Duodenal mucosa (tissue), 2 donors: ENCODE results near the gene MTARC2.

Experiments
- H3K27ac ChIP-seq: one replicate; pipeline ENCODE4 v1.7.0; 2013; ENCODE audit warnings: low read depth, low read length
- H3K27me3 ChIP-seq, 2 donors: one replicate each; pipeline ENCODE4 v1.7.0; 2013; ENCODE audit warnings: low read length in 2 of 2, control low read depth in 1 of 2; ENCODE audit not compliant: insufficient read depth in 2 of 2, control insufficient read depth in 1 of 2
- H3K36me3 ChIP-seq, 2 donors: one replicate each; pipeline ENCODE4 v1.7.0; 2013; ENCODE audit warnings: low read length in 2 of 2, control low read depth in 1 of 2; ENCODE audit not compliant: insufficient read depth in 2 of 2, control insufficient read depth in 1 of 2
- H3K4me1 ChIP-seq, 2 donors: one replicate each; pipeline ENCODE4 v1.7.0; 2013; ENCODE audit warnings: low read length in 2 of 2, control low read depth in 1 of 2; ENCODE audit not compliant: insufficient read depth in 2 of 2, control insufficient read depth in 1 of 2
- H3K4me3 ChIP-seq, 2 donors: one replicate each; pipeline ENCODE4 v1.7.0; 2013; ENCODE audit warnings: low read length in 2 of 2, low read depth in 1 of 2
- H3K9ac ChIP-seq, 2 donors: one replicate each; pipeline ENCODE4 v1.7.0; 2013; ENCODE audit warnings: low read length in 2 of 2, low read depth in 1 of 2
- H3K9me3 ChIP-seq, 2 donors: one replicate each; pipeline ENCODE4 v1.7.0; 2013; ENCODE audit warnings: low read length in 2 of 2, control low read depth in 1 of 2; ENCODE audit not compliant: control insufficient read depth in 1 of 2

Gene MTARC2

DNA sequence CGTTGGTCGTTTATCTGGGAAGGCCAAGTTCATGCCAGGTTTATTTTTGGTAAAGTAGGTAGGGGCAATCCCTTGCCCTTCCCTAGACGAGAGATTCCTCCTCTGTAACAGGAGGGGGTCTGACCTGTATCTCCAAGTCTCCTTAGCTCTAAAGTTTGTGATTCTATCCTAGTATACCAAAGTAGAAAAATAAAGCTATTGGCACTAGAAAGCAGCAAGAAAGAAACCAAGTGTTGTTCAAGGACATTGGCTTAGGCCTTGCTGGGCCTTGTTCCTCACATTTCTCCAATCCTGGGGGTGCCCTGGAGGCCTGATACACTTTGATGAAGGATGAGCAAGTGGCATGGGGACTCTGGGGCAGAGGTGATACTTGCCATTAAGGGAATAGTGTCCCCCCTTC lies 814 bp downstream of the MTARC2 start:
- Histone ChIP-seq H3K4me3 (peak overlapping the region; percentile 70 to 91), H3K9ac (peak overlapping the region; percentile 67 to 87), H3K27ac (peak overlapping the region; percentile 75), H3K9me3 (no peaks in the 10 kb centered on the region), H3K27me3 (no peaks in the 10 kb centered on the region), H3K36me3 (no peaks in the 10 kb centered on the region), H3K4me1 (peaks cover 36 to 41% of the 10 kb centered on the region in 2 donors)

GRCh38 chr1:220750131-220750515 lies 2.0 kb downstream of the MTARC2 start:
- Histone ChIP-seq H3K36me3 (peaks cover 6 to 10% of the 10 kb centered on the region in 2 donors), H3K4me1 (peaks cover 36 to 41% of the 10 kb centered on the region in 2 donors), H3K27ac (no peak overlapping the region), H3K27me3 (no peaks in the 10 kb centered on the region), H3K9me3 (no peaks in the 10 kb centered on the region), H3K9ac (peak overlapping the region; percentile 48 to 67), H3K4me3 (peak overlapping the region; percentile 70 to 91)

DNA sequence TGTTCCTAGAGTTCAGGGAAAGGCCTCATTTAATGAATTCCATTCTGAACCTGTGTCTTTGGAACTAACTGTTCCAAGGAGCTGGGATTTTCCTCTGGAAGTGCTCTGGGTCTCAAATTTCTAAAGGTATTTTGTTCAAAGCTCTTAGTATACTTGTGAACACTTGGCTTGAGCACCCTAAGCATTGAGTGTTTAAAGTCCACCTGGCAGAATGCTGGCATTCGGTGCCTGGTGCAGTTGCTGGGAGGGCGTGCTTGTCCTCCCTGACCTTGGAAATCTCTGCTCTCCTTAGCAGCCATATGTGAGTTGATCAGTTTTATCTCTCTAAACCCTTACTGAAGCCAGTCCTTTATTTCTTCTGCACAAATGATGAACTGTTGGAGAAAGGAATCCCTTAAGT lies 3.0 kb downstream of the MTARC2 start:
- Histone ChIP-seq H3K9me3 (no peaks in the 10 kb centered on the region), H3K9ac (peak overlapping the region in 1 of 2 donors; percentile 67), H3K27me3 (no peaks in the 10 kb centered on the region), H3K27ac (no peak overlapping the region), H3K36me3 (peaks cover 12 to 20% of the 10 kb centered on the region in 2 donors), H3K4me3 (peak overlapping the region; percentile 70 to 91), H3K4me1 (peaks cover 36 to 40% of the 10 kb centered on the region in 2 donors)

DNA sequence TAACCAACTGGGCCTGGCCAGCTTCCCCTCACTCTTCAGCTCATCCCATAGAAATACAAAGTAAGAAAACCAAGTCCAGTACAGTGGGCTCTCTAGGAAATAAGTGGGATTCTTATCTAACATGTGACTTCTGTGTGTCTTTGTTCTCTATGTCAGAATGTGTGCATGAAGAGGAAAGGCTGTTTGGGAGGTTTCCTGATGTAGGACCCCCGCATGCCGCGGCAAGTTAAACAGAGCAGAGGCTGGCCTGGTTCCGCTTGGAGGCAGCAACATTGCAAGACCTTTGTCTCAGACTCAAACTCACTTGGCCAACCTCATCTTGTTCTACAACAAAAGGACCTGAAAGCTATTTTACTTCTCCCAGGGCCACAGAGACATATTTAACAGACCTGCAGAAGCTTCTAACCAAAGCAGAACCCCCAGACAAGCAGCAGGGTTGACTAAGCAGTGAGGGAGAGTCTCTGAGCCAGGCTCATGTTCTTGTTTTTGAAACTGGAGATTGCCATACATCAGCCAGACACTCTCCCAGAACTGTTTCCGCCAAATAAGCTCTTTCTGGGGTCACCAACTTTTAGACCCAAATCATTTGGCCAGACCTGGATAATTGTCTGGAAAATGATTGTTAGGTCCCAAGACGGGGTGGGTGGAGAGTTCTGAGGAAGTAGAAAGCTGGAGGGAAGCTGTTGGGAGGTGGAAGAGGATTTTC lies 6.2 kb downstream of the MTARC2 start:
- H3K4me3 ChIP-seq = no peak overlapping the region
- peaks cover 20 to 30% of the 10 kb centered on the region in 2 donors for H3K4me1 ChIP-seq
- H3K9me3 ChIP-seq = no peaks in the 10 kb centered on the region
- no peak overlapping the region for H3K27ac ChIP-seq
- H3K9ac ChIP-seq = no peak overlapping the region
- no peaks in the 10 kb centered on the region for H3K27me3 ChIP-seq
- peaks cover 14 to 33% of the 10 kb centered on the region in 2 donors for H3K36me3 ChIP-seq

GRCh38 chr1:220754918-220755295 lies 6.8 kb downstream of the MTARC2 start:
- H3K27ac ChIP-seq = no peak overlapping the region
- H3K4me3 ChIP-seq = no peak overlapping the region
- no peaks in the 10 kb centered on the region for H3K27me3 ChIP-seq
- H3K4me1 ChIP-seq = peaks cover 23 to 31% of the 10 kb centered on the region in 2 donors
- H3K9me3 ChIP-seq = no peaks in the 10 kb centered on the region
- peaks cover 14 to 33% of the 10 kb centered on the region in 2 donors for H3K36me3 ChIP-seq
- no peak overlapping the region for H3K9ac ChIP-seq

DNA sequence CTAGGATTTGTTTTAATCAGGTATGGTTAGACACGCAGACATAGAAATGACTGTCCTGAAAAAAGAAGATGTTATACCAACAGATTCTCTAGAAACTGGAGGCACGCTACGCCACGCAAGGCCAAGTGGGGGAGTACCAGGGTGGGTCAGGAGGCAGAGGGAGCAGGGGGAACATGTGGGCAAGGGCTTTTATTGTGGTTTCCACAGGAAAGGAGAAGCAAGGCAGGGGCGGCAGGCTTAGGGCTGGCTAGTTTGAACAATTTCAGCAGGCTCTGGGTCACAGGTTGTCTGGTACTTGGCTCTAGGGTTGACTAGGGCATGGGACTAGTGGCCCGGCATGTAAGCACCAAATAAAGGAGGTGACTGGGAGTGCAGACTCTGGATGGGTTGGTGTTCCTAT lies 7.2 kb downstream of the MTARC2 start:
- H3K4me3 ChIP-seq = no peak overlapping the region
- H3K36me3 ChIP-seq = peaks cover 14 to 33% of the 10 kb centered on the region in 2 donors
- H3K9me3 ChIP-seq = no peaks in the 10 kb centered on the region
- H3K27ac ChIP-seq = no peak overlapping the region
- peaks cover 20 to 32% of the 10 kb centered on the region in 2 donors for H3K4me1 ChIP-seq
- H3K27me3 ChIP-seq = no peaks in the 10 kb centered on the region
- H3K9ac ChIP-seq = no peak overlapping the region

DNA sequence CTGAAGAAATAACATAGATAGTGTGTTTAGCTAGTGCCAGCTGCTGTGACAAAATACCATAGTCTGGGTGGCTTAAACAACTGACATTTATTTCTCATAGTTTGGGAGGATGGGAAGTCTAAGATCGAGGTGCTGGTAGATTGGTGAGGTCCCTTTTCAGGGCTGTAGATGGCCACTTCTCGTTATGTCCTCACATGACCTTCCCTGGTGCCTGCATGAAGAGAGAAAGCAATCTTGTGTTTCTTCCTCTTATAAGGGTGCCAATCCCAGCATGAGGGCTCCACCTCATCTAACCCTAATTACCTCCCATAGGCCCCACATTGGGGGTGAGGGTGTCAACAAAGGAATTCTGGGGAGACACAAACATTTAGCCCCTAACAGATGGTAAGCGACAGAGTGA lies 9.3 kb downstream of the MTARC2 start:
- H3K36me3 ChIP-seq = peaks cover 14 to 33% of the 10 kb centered on the region in 2 donors
- H3K27ac ChIP-seq = no peak overlapping the region
- no peaks in the 10 kb centered on the region for H3K27me3 ChIP-seq
- H3K9ac ChIP-seq = no peak overlapping the region
- H3K4me1 ChIP-seq = peaks cover 13 to 28% of the 10 kb centered on the region in 2 donors
- H3K9me3 ChIP-seq = no peaks in the 10 kb centered on the region
- H3K4me3 ChIP-seq = no peak overlapping the region

GRCh38 chr1:220759147-220759546 lies 11.0 kb downstream of the MTARC2 start:
- Histone ChIP-seq H3K4me1 (peaks cover 27 to 44% of the 10 kb centered on the region in 2 donors), H3K36me3 (peaks cover 21 to 35% of the 10 kb centered on the region in 2 donors), H3K27ac (no peak overlapping the region), H3K4me3 (no peak overlapping the region), H3K9me3 (no peaks in the 10 kb centered on the region), H3K27me3 (no peaks in the 10 kb centered on the region), H3K9ac (no peak overlapping the region)

- H3K36me3 ChIP-seq = peaks cover 7 to 14% of the 10 kb centered on the region in 2 donors
- peak overlapping the region in 1 of 2 donors; percentile 17 for H3K4me3 ChIP-seq
- H3K9ac ChIP-seq = no peak overlapping the region
These were observed 13.7 kb downstream of the MTARC2 start for GRCh38 chr1:220761688-220762427.

GRCh38 chr1:220764757-220765156 lies 16.6 kb downstream of the MTARC2 start:
- Histone ChIP-seq H3K9ac (no peak overlapping the region), H3K36me3 (peaks cover 13 to 15% of the 10 kb centered on the region in 2 donors), H3K9me3 (no peaks in the 10 kb centered on the region), H3K4me3 (no peak overlapping the region), H3K4me1 (peaks cover 44 to 70% of the 10 kb centered on the region in 2 donors), H3K27ac (no peak overlapping the region), H3K27me3 (no peaks in the 10 kb centered on the region)

More at GRCh38 chr1:220761688-220762427, 13.7 kb downstream of the MTARC2 start:
- Histone ChIP-seq H3K4me1 (peaks cover 30 to 57% of the 10 kb centered on the region in 2 donors), H3K27me3 (no peaks in the 10 kb centered on the region), H3K27ac (no peak overlapping the region), H3K9me3 (no peaks in the 10 kb centered on the region)
